Astrocyte (in vitro differentiated cells and primary cell): ENCODE measurements around the gene GBP3. TPM values are rescaled to one million over a fixed set of nuclear protein-coding genes. Genes with fewer than 3 reads are reported as not detected.

Source experiments
- DNase-seq: peaks from one replicate; pipeline ENCODE4 v3.0.0-alpha.2; 2010; ENCODE audit warnings: low read depth
- FAIRE-seq: peaks from 2 replicates; lab custom pipeline; 2011; peaks lifted over from hg19 to GRCh38; lab: Jason Lieb, UNC
- H2AFZ ChIP-seq: 2 replicates; pipeline ENCODE4 v1.6.0; 2012; ENCODE audit warnings: low read depth, low read length, inconsistent platforms
- H3K27ac ChIP-seq: 2 replicates; pipeline ENCODE4 v1.5.1; 2011; ENCODE audit warnings: low read depth, low read length, inconsistent platforms
- H3K27me3 ChIP-seq: 2 replicates; pipeline ENCODE4 v1.6.0; 2011; ENCODE audit warnings: low read length, inconsistent platforms; ENCODE audit not compliant: insufficient read depth
- H3K36me3 ChIP-seq: 2 replicates; pipeline ENCODE4 v1.5.1; 2011; ENCODE audit warnings: low read length, inconsistent platforms; ENCODE audit not compliant: insufficient read depth
- H3K4me1 ChIP-seq: 2 replicates; pipeline ENCODE4 v1.5.1; 2011; ENCODE audit warnings: low read length, inconsistent platforms; ENCODE audit not compliant: insufficient read depth
- H3K4me2 ChIP-seq: 2 replicates; pipeline ENCODE4 v1.6.0; 2012; ENCODE audit warnings: low read length, inconsistent platforms
- H3K4me3 ChIP-seq: 2 replicates; pipeline ENCODE4 v1.5.1; 2011; ENCODE audit warnings: low read depth, mild to moderate bottlenecking, low read length, inconsistent platforms; ENCODE audit not compliant: insufficient read depth
- H3K79me2 ChIP-seq: 2 replicates; pipeline ENCODE4 v1.6.0; 2012; ENCODE audit warnings: mild to moderate bottlenecking, low read length, inconsistent platforms; ENCODE audit not compliant: insufficient read depth
- H3K9ac ChIP-seq: 2 replicates; pipeline ENCODE4 v1.6.0; 2012; ENCODE audit warnings: mild to moderate bottlenecking, low read length, inconsistent platforms
- H3K9me3 ChIP-seq: 2 replicates; pipeline ENCODE4 v1.5.1; 2012; ENCODE audit warnings: low read depth, mild to moderate bottlenecking, low read length, inconsistent platforms; ENCODE audit not compliant: insufficient read depth
- H4K20me1 ChIP-seq: 2 replicates; pipeline ENCODE4 v1.6.0; 2012; ENCODE audit warnings: low read length, inconsistent platforms; ENCODE audit not compliant: insufficient read depth
- H3K27ac Mint-ChIP-seq: one replicate; pipeline ENCODE4 v1.8.0; 2021; ENCODE audit warnings: mild to moderate bottlenecking, mixed read lengths; ENCODE audit not compliant: unreplicated experiment
- H3K27me3 Mint-ChIP-seq: one replicate; pipeline ENCODE4 v1.8.0; 2021; ENCODE audit warnings: low read depth, mixed read lengths; ENCODE audit not compliant: unreplicated experiment
- H3K36me3 Mint-ChIP-seq: one replicate; pipeline ENCODE4 v1.8.0; 2021; ENCODE audit warnings: low read depth, mixed read lengths; ENCODE audit not compliant: unreplicated experiment
- H3K4me1 Mint-ChIP-seq: one replicate; pipeline ENCODE4 v1.8.0; 2021; ENCODE audit warnings: low read depth, mixed read lengths; ENCODE audit not compliant: unreplicated experiment
- H3K4me3 Mint-ChIP-seq: one replicate; pipeline ENCODE4 v1.8.0; 2021; ENCODE audit warnings: mild to moderate bottlenecking, moderate library complexity, mixed read lengths; ENCODE audit not compliant: unreplicated experiment
- H3K9me3 Mint-ChIP-seq: one replicate; pipeline ENCODE4 v1.8.0; 2021; ENCODE audit warnings: mild to moderate bottlenecking, mixed read lengths; ENCODE audit not compliant: unreplicated experiment
- EZH2 ChIP-seq: IDR thresholded peaks from 2 replicates; pipeline ENCODE4 v1.6.1; 2012; ENCODE audit warnings: mild to moderate bottlenecking, low read length, inconsistent platforms; ENCODE audit not compliant: insufficient read depth
- total RNA-seq: library from RNA; stranded (reverse); gene quantifications from 2 replicates; pipeline ENCODE4 v1.2.1, GENCODE V29; 2021
- TF ChIP-seq, protein P1 (sequence below): IDR thresholded peaks from 2 replicates; pipeline ENCODE4 v1.5.1; 2011; ENCODE audit warnings: low read depth, mild to moderate bottlenecking, inconsistent platforms, low read length, moderate library complexity; ENCODE audit not compliant: insufficient read depth

The GBP3 gene
- total RNA-seq, 1 donor from 2014 or later: 30.3 TPM

DNA sequence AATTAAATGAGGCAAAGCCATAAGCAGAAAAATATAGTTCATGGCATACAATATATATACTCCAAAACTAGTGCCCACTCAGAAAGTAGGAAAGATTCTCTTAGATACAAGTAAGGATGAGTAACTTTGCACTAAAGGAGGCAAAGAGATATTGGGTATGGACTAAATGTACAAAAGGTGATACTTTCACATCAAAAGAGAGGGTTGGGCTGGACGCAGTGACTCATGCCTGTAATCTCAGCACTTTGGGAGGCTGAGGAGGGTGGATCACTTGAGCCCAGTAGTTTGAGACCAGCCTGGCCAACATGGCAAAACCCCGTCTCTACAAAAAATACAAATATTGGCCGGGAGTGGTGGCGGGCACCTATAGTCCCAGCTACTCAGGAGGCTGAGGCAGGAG is 37.0 kb downstream of the GBP3 start:
- peaks cover 76% of the 10 kb centered on the region for H3K79me2 ChIP-seq

DNA sequence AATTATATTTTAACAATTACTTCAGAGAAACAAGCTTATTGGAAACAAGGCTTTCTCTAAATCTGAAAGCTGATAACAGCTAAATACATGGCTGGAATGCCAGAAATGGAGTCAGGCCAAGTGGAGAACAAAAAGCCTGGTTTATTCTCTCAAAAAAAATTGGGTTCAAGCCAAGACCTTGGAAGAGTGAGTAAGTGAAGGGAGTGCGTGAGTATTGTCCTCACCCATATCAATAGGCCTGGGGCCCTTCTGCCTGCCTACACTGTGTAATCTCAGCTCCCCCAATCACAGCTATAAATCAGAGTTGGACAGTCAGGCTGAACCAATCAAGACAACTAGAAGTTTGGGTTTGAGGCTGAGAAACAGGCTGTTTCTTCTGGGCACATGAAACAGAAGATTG is 37.6 kb downstream of the GBP3 start:
- Mint-ChIP-seq H3K9me3 (no peaks in the 10 kb centered on the region), H3K36me3 (peaks cover 4% of the 10 kb centered on the region), H3K4me3 (no peak overlapping the region), H3K27ac (peak overlapping the region; percentile 9), H3K27me3 (no peaks in the 10 kb centered on the region), H3K4me1 (peaks cover 32% of the 10 kb centered on the region)
- no peak for FAIRE-seq
- H2AFZ ChIP-seq: no peak overlapping the region
- no peaks in the 10 kb centered on the region for H3K27me3 ChIP-seq
- H4K20me1 ChIP-seq: peaks cover 5% of the 10 kb centered on the region
- TF ChIP-seq, protein P1, sequence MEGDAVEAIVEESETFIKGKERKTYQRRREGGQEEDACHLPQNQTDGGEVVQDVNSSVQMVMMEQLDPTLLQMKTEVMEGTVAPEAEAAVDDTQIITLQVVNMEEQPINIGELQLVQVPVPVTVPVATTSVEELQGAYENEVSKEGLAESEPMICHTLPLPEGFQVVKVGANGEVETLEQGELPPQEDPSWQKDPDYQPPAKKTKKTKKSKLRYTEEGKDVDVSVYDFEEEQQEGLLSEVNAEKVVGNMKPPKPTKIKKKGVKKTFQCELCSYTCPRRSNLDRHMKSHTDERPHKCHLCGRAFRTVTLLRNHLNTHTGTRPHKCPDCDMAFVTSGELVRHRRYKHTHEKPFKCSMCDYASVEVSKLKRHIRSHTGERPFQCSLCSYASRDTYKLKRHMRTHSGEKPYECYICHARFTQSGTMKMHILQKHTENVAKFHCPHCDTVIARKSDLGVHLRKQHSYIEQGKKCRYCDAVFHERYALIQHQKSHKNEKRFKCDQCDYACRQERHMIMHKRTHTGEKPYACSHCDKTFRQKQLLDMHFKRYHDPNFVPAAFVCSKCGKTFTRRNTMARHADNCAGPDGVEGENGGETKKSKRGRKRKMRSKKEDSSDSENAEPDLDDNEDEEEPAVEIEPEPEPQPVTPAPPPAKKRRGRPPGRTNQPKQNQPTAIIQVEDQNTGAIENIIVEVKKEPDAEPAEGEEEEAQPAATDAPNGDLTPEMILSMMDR: no peak
- TF ChIP-seq EZH2: no peak
- H3K4me2 ChIP-seq: peak overlapping the region; percentile 40
- peak overlapping the region; percentile 23 for H3K9ac ChIP-seq
- H3K9me3 ChIP-seq: no peaks in the 10 kb centered on the region
- DNase-seq: peak; percentile 90
- H3K79me2 ChIP-seq: peaks cover 75% of the 10 kb centered on the region
- no peak overlapping the region for H3K4me3 ChIP-seq
- peak overlapping the region; percentile 61 for H3K27ac ChIP-seq
- peaks cover 16% of the 10 kb centered on the region for H3K4me1 ChIP-seq
- no peaks in the 10 kb centered on the region for H3K36me3 ChIP-seq

More for the DNA sequence above, 37.0 kb downstream of the GBP3 start:
- Mint-ChIP-seq H3K9me3 (no peaks in the 10 kb centered on the region), H3K36me3 (peaks cover 4% of the 10 kb centered on the region), H3K27ac (peak overlapping the region; percentile 15), H3K4me3 (no peak overlapping the region), H3K4me1 (peaks cover 32% of the 10 kb centered on the region), H3K27me3 (no peaks in the 10 kb centered on the region)
- peak overlapping the region; percentile 61 for H3K27ac ChIP-seq
- no peak for FAIRE-seq
- TF ChIP-seq, protein P1: no peak
- no peak for TF ChIP-seq EZH2
- H3K9me3 ChIP-seq: no peaks in the 10 kb centered on the region
- no peaks in the 10 kb centered on the region for H3K36me3 ChIP-seq
- peaks cover 15% of the 10 kb centered on the region for H3K4me1 ChIP-seq
- no peaks in the 10 kb centered on the region for H3K27me3 ChIP-seq
- H4K20me1 ChIP-seq: peaks cover 4% of the 10 kb centered on the region
- no peak overlapping the region for H3K4me3 ChIP-seq
- no peak for DNase-seq
- no peak overlapping the region for H2AFZ ChIP-seq
- H3K9ac ChIP-seq: peak overlapping the region; percentile 23
- peak overlapping the region; percentile 40 for H3K4me2 ChIP-seq

DNA sequence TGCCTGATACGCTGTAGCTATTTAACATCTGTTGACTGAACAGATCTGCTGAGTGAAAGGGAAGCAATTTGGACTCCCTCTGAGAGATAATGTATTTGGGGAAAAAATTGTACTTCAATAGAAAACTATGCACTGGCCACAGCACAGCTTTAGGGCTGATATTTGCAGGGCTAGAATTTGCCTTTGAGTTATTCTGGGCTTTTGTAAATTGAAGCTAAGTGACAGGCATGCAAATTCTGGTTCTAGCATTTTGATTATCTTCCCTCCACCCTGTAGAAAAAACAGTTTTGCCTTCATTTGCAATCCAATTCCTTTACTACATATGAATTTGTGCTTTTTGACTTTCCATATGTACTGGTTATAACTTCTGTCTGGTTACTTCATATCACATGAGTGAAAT is 38.1 kb downstream of the GBP3 start:
- Histone ChIP-seq H3K4me3 (no peak overlapping the region), H3K9ac (peak overlapping the region; percentile 8), H3K36me3 (no peaks in the 10 kb centered on the region), H3K27ac (peak overlapping the region; percentile 61), H3K4me1 (peaks cover 21% of the 10 kb centered on the region), H4K20me1 (peaks cover 10% of the 10 kb centered on the region), H2AFZ (no peak overlapping the region), H3K9me3 (no peaks in the 10 kb centered on the region), H3K79me2 (peaks cover 73% of the 10 kb centered on the region), H3K27me3 (no peaks in the 10 kb centered on the region), H3K4me2 (peak overlapping the region; percentile 40)
- Mint-ChIP-seq H3K27me3 (no peaks in the 10 kb centered on the region), H3K4me1 (peaks cover 37% of the 10 kb centered on the region), H3K9me3 (no peaks in the 10 kb centered on the region), H3K27ac (peak overlapping the region; percentile 9), H3K36me3 (peaks cover 5% of the 10 kb centered on the region), H3K4me3 (no peak overlapping the region)
- FAIRE-seq (no peak), DNase-seq (no peak)
- no peak for TF ChIP-seq EZH2
- TF ChIP-seq, protein P1: no peak
